Measurements from ENCODE around the gene CGNL1. TPM values are rescaled to one million over a fixed set of nuclear protein-coding genes. Genes with fewer than 3 reads are reported as not detected.

The CGNL1 gene
- total and polyA plus RNA-seq, 8 donors: 0.29 to 36.2 (median 19.5) TPM

- peaks cover 31 to 77% (median 52%) of the 10 kb centered on the region in 4 donors for H3K4me1 ChIP-seq
- intact Hi-C loops (cut with DNase I; ENCODE audit: low total_unique reads): no loop called here
- H3K4me3 ChIP-seq: no peak overlapping the region
- no peaks in the 10 kb centered on the region for H3K27me3 ChIP-seq
- no peaks in the 10 kb centered on the region for H3K36me3 ChIP-seq
- 83 to 96% (median 95%) methylated on average over 5 to 6 of the region's 6 CpGs for WGBS, 5 donors
- H3K9me3 ChIP-seq: no peaks in the 10 kb centered on the region
- no peak for DNase-seq
- TF ChIP-seq POLR2AphosphoS5 (IDR thresholded peaks at IDR 0.05) (no peak), CTCF (IDR thresholded peaks at IDR 0.05) (no peak)
- H3K27ac ChIP-seq: peak overlapping the region in 4 of 5 donors; percentile 31 to 93 (median 86)
Observed at GRCh38 chr15:57503051-57503702, 126.9 kb downstream of the CGNL1 start.

- Histone ChIP-seq H3K9me3 (no peaks in the 10 kb centered on the region), H3K27me3 (no peaks in the 10 kb centered on the region), H3K27ac (peak overlapping the region; percentile 80 to 96 (median 87)), H3K4me1 (peaks cover 33 to 78% (median 52%) of the 10 kb centered on the region in 4 donors), H3K4me3 (no peak overlapping the region), H3K36me3 (no peaks in the 10 kb centered on the region)
- TF ChIP-seq EP300 (IDR thresholded peaks at IDR 0.05): no peak
- TF ChIP-seq POLR2AphosphoS5 (IDR thresholded peaks at IDR 0.05): no peak
- no peak for TF ChIP-seq CTCF (IDR thresholded peaks at IDR 0.05)
- TF ChIP-seq POLR2A (IDR thresholded peaks at IDR 0.05): no peak
- DNase-seq: peak in 1 of 2 donors; percentile 89
- 59 to 68% (median 62%) methylated on average over 8 to 9 of the region's 9 CpGs for WGBS, 5 donors
- intact Hi-C loops (cut with DNase I; ENCODE audit: low total_unique reads): no loop called here
Observed at GRCh38 chr15:57503911-57504598, 127.8 kb downstream of the CGNL1 start.

GRCh38 chr15:57504599-57504940, 128.3 kb downstream of the CGNL1 start:
- WGBS, 5 donors: 55 to 65% (median 56%) methylated on average over 1 of the region's 1 CpG
- Histone ChIP-seq H3K4me3 (no peak overlapping the region), H3K4me1 (peaks cover 37 to 81% (median 55%) of the 10 kb centered on the region in 4 donors), H3K27ac (peak overlapping the region; percentile 80 to 96 (median 87)), H3K27me3 (no peaks in the 10 kb centered on the region), H3K36me3 (no peaks in the 10 kb centered on the region), H3K9me3 (no peaks in the 10 kb centered on the region)
- no peak for DNase-seq
- TF ChIP-seq CTCF (IDR thresholded peaks at IDR 0.05) (no peak), EP300 (IDR thresholded peaks at IDR 0.05) (no peak)
- intact Hi-C loops (cut with DNase I; ENCODE audit: low total_unique reads): no loop called here

- peaks cover 40 to 84% (median 61%) of the 10 kb centered on the region in 4 donors for H3K4me1 ChIP-seq
- 40 to 64% (median 50%) methylated on average over 10 of the region's 10 CpGs for WGBS, 5 donors
- no peak overlapping the region for H3K4me3 ChIP-seq
- TF ChIP-seq POLR2A (IDR thresholded peaks at IDR 0.05): no peak
- TF ChIP-seq POLR2AphosphoS5 (IDR thresholded peaks at IDR 0.05): peak in 2 of 3 donors; percentile 10 to 22
- no peak for TF ChIP-seq EP300 (IDR thresholded peaks at IDR 0.05)
- TF ChIP-seq CTCF (IDR thresholded peaks at IDR 0.05): no peak
- H3K9me3 ChIP-seq: no peaks in the 10 kb centered on the region
- no peaks in the 10 kb centered on the region for H3K27me3 ChIP-seq
- H3K36me3 ChIP-seq: no peaks in the 10 kb centered on the region
- peak overlapping the region; percentile 80 to 96 (median 87) for H3K27ac ChIP-seq
- intact Hi-C loops (cut with DNase I; ENCODE audit: low total_unique reads): no loop called here
- peak; percentile 50 to 70 for DNase-seq
Observed at GRCh38 chr15:57505056-57505715, 128.9 kb downstream of the CGNL1 start.
